HepG2 (cell line): Measurements from ENCODE around the gene FNBP1L. TPM values are rescaled to one million over a fixed set of nuclear protein-coding genes. Genes with fewer than 3 reads are reported as not detected.

Source experiments
- ATAC-seq: fragments of 200-7000 bp; cut with Tn5 transposase; 3 replicates; pipeline ENCODE4 v1.9.1; 2020; ENCODE audit warnings: mild to moderate bottlenecking, moderate library complexity
- BruUV-seq: library from RNA; stranded (reverse); fragments of 400-500 nt; replicated peaks from 2 replicates; lab custom pipeline; 2021; lab: Mats Ljungman, UMichigan
- CTCF ChIA-PET: fragments of 300-600 bp; formaldehyde crosslinking; extraction: SDS; loops from one replicate; lab custom pipeline; 2021; ENCODE audit warnings: low total read pairs, inconsistent platforms, low intra/inter-chr PET ratio; lab: Yijun Ruan, JAX
- POLR2A ChIA-PET: fragments of 350-600 bp; sonication (Branson Sonifier 250); formaldehyde crosslinking; loops from one replicate; lab custom pipeline; 2020; ENCODE audit warnings: antibody characterized with exemption, inconsistent platforms; lab: Yijun Ruan, JAX
- DNase-seq: peaks from one replicate; pipeline ENCODE4 v3.0.0-alpha.2; 2015; ENCODE audit warnings: low spot score
- FAIRE-seq: peaks from 3 replicates; lab custom pipeline; 2011; peaks lifted over from hg19 to GRCh38; lab: Jason Lieb, UNC
- H2AFZ ChIP-seq: one replicate; pipeline ENCODE4 v1.6.1; 2011; ENCODE audit warnings: low read length, inconsistent platforms
- H3K27ac ChIP-seq: fragments of 300-600 bp; 3 replicates; pipeline ENCODE4 v1.8.0; 2011; ENCODE audit warnings: mixed run types, mild to moderate bottlenecking, mixed read lengths, low read length, inconsistent platforms; ENCODE audit not compliant: insufficient read depth; ENCODE audit errors: extremely low read length
- H3K27me3 ChIP-seq, 2 experiments: fragments of 200-600 bp in 1 of 2; 2 replicates in 1 of 2; 3 replicates in 1 of 2; pipeline versions ENCODE4 v1.6.0 to v1.8.0; 2011; ENCODE audit warnings: low read length in 2 of 2, mild to moderate bottlenecking in 2 of 2, moderate library complexity in 2 of 2, inconsistent platforms in 1 of 2; ENCODE audit not compliant: insufficient read depth in 2 of 2, control insufficient read depth in 1 of 2
- H3K36me3 ChIP-seq, 2 experiments: fragments of 200-600 bp in 1 of 2; replicated peaks in 1 of 2; 2 replicates in 1 of 2; 3 replicates in 1 of 2; pipeline versions ENCODE4 v1.5.1 to v1.8.0; 2011; ENCODE audit warnings: low read length in 2 of 2, inconsistent platforms in 1 of 2; ENCODE audit not compliant: insufficient read depth in 2 of 2, control insufficient read depth in 1 of 2
- H3K4me1 ChIP-seq: 2 replicates; pipeline ENCODE4 v1.5.1; 2012; ENCODE audit warnings: low read length, inconsistent platforms; ENCODE audit not compliant: insufficient read depth
- H3K4me2 ChIP-seq: 2 replicates; pipeline ENCODE4 v1.6.0; 2011; ENCODE audit warnings: low read depth, low read length, inconsistent platforms
- H3K4me3 ChIP-seq, 3 experiments: fragments of 200-600 bp in 1 of 3; sonication (generic), shearing (Covaris generic) in 1 of 3; replicated peaks in 1 of 3; 2 replicates each; pipeline ENCODE4 v1.5.1; 2011 to 2016; ENCODE audit warnings: low read length in 3 of 3, inconsistent platforms in 2 of 3, low read depth in 2 of 3, mild to moderate bottlenecking in 2 of 3, control low read depth in 1 of 3, mixed read lengths in 1 of 3; ENCODE audit not compliant: insufficient read depth in 1 of 3
- H3K79me2 ChIP-seq: one replicate; pipeline ENCODE4 v1.6.1; 2011; ENCODE audit warnings: low read length, inconsistent platforms; ENCODE audit not compliant: insufficient read depth
- H3K9ac ChIP-seq: 2 replicates; pipeline ENCODE4 v1.6.0; 2011; ENCODE audit warnings: mild to moderate bottlenecking, low read depth, low read length, inconsistent platforms; ENCODE audit not compliant: insufficient read depth
- H3K9me3 ChIP-seq: 2 replicates; pipeline ENCODE4 v1.5.1; 2012; ENCODE audit warnings: mild to moderate bottlenecking, low read length
- H4K20me1 ChIP-seq: 2 replicates; pipeline ENCODE4 v1.6.0; 2011; ENCODE audit warnings: inconsistent platforms, mild to moderate bottlenecking, low read length, moderate library complexity; ENCODE audit not compliant: insufficient read depth
- ARNTL ChIP-seq: sonication (generic); formaldehyde crosslinking; IDR thresholded peaks from 2 replicates; pipeline ENCODE4 v1.4.0; 2020; ENCODE audit warnings: mild to moderate bottlenecking, missing genetic modification reagents
- BHLHE40 ChIP-seq: IDR thresholded peaks from 2 replicates; pipeline ENCODE4 v1.6.1; 2011; ENCODE audit warnings: low read length, improper control_type of control experiment
- CHCHD3 ChIP-seq: sonication (generic); formaldehyde crosslinking; IDR thresholded peaks from 2 replicates; pipeline ENCODE4 v1.8.0; 2022; ENCODE audit warnings: mild to moderate bottlenecking, missing genetic modification reagents, moderate library complexity
- CSRNP1 ChIP-seq: sonication (generic); formaldehyde crosslinking; IDR thresholded peaks from 2 replicates; pipeline ENCODE4 v1.8.1; 2023; ENCODE audit warnings: mild to moderate bottlenecking, missing genetic modification reagents
- FUBP1 ChIP-seq: sonication (generic); formaldehyde crosslinking; IDR thresholded peaks from 2 replicates; pipeline ENCODE4 v1.5.1; 2020; ENCODE audit warnings: missing genetic modification reagents, mild to moderate bottlenecking, borderline replicate concordance
- GATAD2A ChIP-seq: IDR thresholded peaks from 2 replicates; pipeline ENCODE4 v1.6.1; 2016
- HMG20B ChIP-seq: conservative IDR thresholded peaks from 2 replicates; pipeline ENCODE4 v1.6.1; 2016; ENCODE audit warnings: missing genetic modification reagents, missing compliant biosample characterization
- HNRNPH1 ChIP-seq: fragments of 200-400 bp; formaldehyde crosslinking; optimal IDR thresholded peaks from 2 replicates; pipeline ENCODE3; 2017; ENCODE audit warnings: mild to moderate bottlenecking, low read depth, low read length
- MLLT10 ChIP-seq: sonication (generic); formaldehyde crosslinking; IDR thresholded peaks from 2 replicates; pipeline ENCODE4 v1.4.0; 2020; ENCODE audit warnings: missing genetic modification reagents
- NR1H2 ChIP-seq: sonication (generic); formaldehyde crosslinking; IDR thresholded peaks from 2 replicates; pipeline ENCODE4 v1.8.1; 2022; ENCODE audit warnings: low read depth, missing genetic modification reagents, borderline replicate concordance
- PAF1 ChIP-seq: IDR thresholded peaks from 2 replicates; pipeline ENCODE4 v1.6.1; 2016; ENCODE audit warnings: missing genetic modification reagents, missing compliant biosample characterization
- SRSF4 ChIP-seq: fragments of 200-400 bp; formaldehyde crosslinking; IDR thresholded peaks from one replicate; pipeline ENCODE4 v1.6.1; 2018; ENCODE audit warnings: mild to moderate bottlenecking, low read depth, low read length, moderate library complexity; ENCODE audit not compliant: poor library complexity, severe bottlenecking
- TCF7 ChIP-seq: sonication (generic); IDR thresholded peaks from 2 replicates; pipeline ENCODE4 v1.6.1; 2016; ENCODE audit warnings: antibody characterized with exemption, low read depth
- ZNF121 ChIP-seq: sonication (generic); formaldehyde crosslinking; IDR thresholded peaks from 2 replicates; pipeline ENCODE4 v1.5.0; 2020; ENCODE audit warnings: mild to moderate bottlenecking, missing genetic modification reagents
- ZNF251 ChIP-seq: sonication (generic); formaldehyde crosslinking; IDR thresholded peaks from 2 replicates; pipeline ENCODE4 v1.9.0; 2021; ENCODE audit warnings: mild to moderate bottlenecking, missing genetic modification reagents
- ZNF75D ChIP-seq: sonication (generic); formaldehyde crosslinking; IDR thresholded peaks from 2 replicates; pipeline ENCODE4 v1.8.1; 2023; ENCODE audit warnings: missing genetic modification reagents, mild to moderate bottlenecking, borderline replicate concordance
- WGBS: methylation state at CpG from one replicate; pipeline ENCODE4 v1.1.6; 2017; ENCODE audit warnings: low lambda C conversion rate; 5-methylcytosine and 5-hydroxymethylcytosine counted together
- in situ Hi-C: cut with HindIII; loops from 2 replicates; pipeline ENCODE4 v1.10.0; 2017; ENCODE audit warnings: low pct_unique_long_range_greater_than_20kb; ENCODE audit not compliant: extremely low pct_ligation_motif_present
- intact Hi-C: fragments of 100-400 bp; cut with micrococcal nuclease; formaldehyde crosslinking; loops from one replicate; pipeline ENCODE4 v1.10.0; 2022; ENCODE audit not compliant: unreplicated experiment
- polyA plus RNA-seq, 8 experiments: library from polyadenylated mRNA; depleted of rRNA in 3 of 8; stranded (reverse) in 7 of 8; unstranded in 1 of 8; fragments of >200 nt; fragmentation: Illumina TruSeq in 4 of 8; extraction: Trizol in 4 of 8; gene quantifications; 2 replicates each; pipeline versions ENCODE4 v1.2.1 to v1.2.3, GENCODE V29; 2011 to 2016; ENCODE audit warnings: low read depth in 4 of 8, missing spikeins in 1 of 8, mixed read lengths in 1 of 8; ENCODE audit not compliant: insufficient read depth in 1 of 8
- total RNA-seq, 5 experiments: library from RNA; depleted of rRNA; stranded (reverse); fragments of >200 nt; fragmentation: Illumina TruSeq; extraction: Trizol; gene quantifications; 2 replicates each; pipeline ENCODE4 v1.2.3, GENCODE V29; 2016; ENCODE audit warnings: low read depth in 1 of 5

The FNBP1L gene
- total and polyA plus RNA-seq, 2 of the 13 experiments (the other 11 are each of a cell fraction or from before 2014, with no cell fraction given): 24.1 to 27.1 TPM

GRCh38 chr1:93441589-93441988, 6.3 kb upstream of the FNBP1L start:
- ChIA-PET CTCF (no interaction called here), POLR2A (interaction anchor here (1.7 kb wide), 1 partner anchor 176 kb away, joined by 5 read pairs; no protein-coding TSS in a partner anchor)
- no peak overlapping the region for H3K4me2 ChIP-seq
- no peak overlapping the region for H3K27ac ChIP-seq
- BruUV-seq: no TSS peak
- in situ Hi-C loops (no loop called here), intact Hi-C loops (no loop called here)
- H3K4me3 ChIP-seq: no peak overlapping the region
- no peak overlapping the region for H3K9ac ChIP-seq
- no peaks in the 10 kb centered on the region for H4K20me1 ChIP-seq
- DNase-seq (no peak), ATAC-seq (no peak), FAIRE-seq (no peak)
- H2AFZ ChIP-seq: no peak overlapping the region
- no peaks in the 10 kb centered on the region for H3K36me3 ChIP-seq
- H3K4me1 ChIP-seq: peaks cover 26% of the 10 kb centered on the region
- H3K27me3 ChIP-seq: no peaks in the 10 kb centered on the region
- H3K9me3 ChIP-seq: no peaks in the 10 kb centered on the region
- TF ChIP-seq ZNF121 (CRISPR knock-in tag) (0 out of 2 replicates have a peak, but pooled peaks have one; percentile 14), TCF7 (no peak), CHCHD3 (CRISPR knock-in tag) (no peak), SRSF4 (no peak), HMG20B (CRISPR knock-in tag) (no peak)
- no peaks in the 10 kb centered on the region for H3K79me2 ChIP-seq

GRCh38 chr1:93442008-93442666, 5.8 kb upstream of the FNBP1L start:
- ATAC-seq (no peak), DNase-seq (no peak), FAIRE-seq (no peak)
- CTCF ChIA-PET: no interaction called here
- no peak overlapping the region for H3K4me3 ChIP-seq
- 30% methylated on average over 10 of the region's 11 CpGs for WGBS
- no peak overlapping the region for H3K9ac ChIP-seq
- peaks cover 29% of the 10 kb centered on the region for H3K4me1 ChIP-seq
- H3K27ac ChIP-seq: no peak overlapping the region
- H3K9me3 ChIP-seq: no peaks in the 10 kb centered on the region
- no peak overlapping the region for H2AFZ ChIP-seq
- no peaks in the 10 kb centered on the region for H3K79me2 ChIP-seq
- BruUV-seq: no TSS peak
- H4K20me1 ChIP-seq: no peaks in the 10 kb centered on the region
- in situ Hi-C loops (no loop called here), intact Hi-C loops (no loop called here)
- H3K27me3 ChIP-seq: no peaks in the 10 kb centered on the region
- no peak overlapping the region for H3K4me2 ChIP-seq
- POLR2A ChIA-PET: interaction anchor here (1.7 kb wide), 1 partner anchor 176 kb away, joined by 5 read pairs; no protein-coding TSS in a partner anchor
- H3K36me3 ChIP-seq: no peaks in the 10 kb centered on the region
- no peak for TF ChIP-seq MLLT10 (CRISPR knock-in tag)
- TF ChIP-seq CSRNP1 (CRISPR knock-in tag): no peak
- TF ChIP-seq FUBP1: no peak
- TF ChIP-seq BHLHE40: peak; percentile 83
- TF ChIP-seq ZNF75D (CRISPR knock-in tag): no peak
- peak; percentile 40; the same call in 1 of the 2 replicates for TF ChIP-seq GATAD2A (CRISPR knock-in tag)
- TF ChIP-seq NR1H2 (CRISPR knock-in tag): no peak
- TF ChIP-seq ZNF251 (CRISPR knock-in tag): no peak
- no peak for TF ChIP-seq HNRNPH1
- TF ChIP-seq PAF1 (CRISPR knock-in tag): no peak
- TF ChIP-seq ARNTL (CRISPR knock-in tag): no peak
